Transverse colon (tissue), 4 donors: ENCODE data around the gene PODN. TPM values are rescaled to one million over a fixed set of nuclear protein-coding genes. Genes with fewer than 3 reads are reported as not detected.

Source experiments
- DNase-seq: peaks from one replicate; pipeline ENCODE4 v3.0.0-alpha.2; 2019
- H3K27ac ChIP-seq, 4 donors: fragments of 200-600 bp; sonication (generic); 2 replicates each; pipeline ENCODE4 v1.5.1; 2016 to 2018; ENCODE audit warnings: inconsistent platforms in 4 of 4
- H3K27me3 ChIP-seq: fragments of 200-600 bp; sonication (generic); 2 replicates; pipeline ENCODE4 v1.5.1; 2017; ENCODE audit warnings: inconsistent platforms
- H3K36me3 ChIP-seq, 4 donors: fragments of 200-600 bp; sonication (generic); 2 replicates each; pipeline ENCODE4 v1.5.1; 2017 to 2019; ENCODE audit warnings: inconsistent platforms in 4 of 4
- H3K4me1 ChIP-seq, 4 donors: fragments of 200-600 bp; sonication (generic); 2 replicates each; pipeline ENCODE4 v1.5.1; 2017 to 2020; ENCODE audit warnings: inconsistent platforms in 4 of 4
- H3K4me3 ChIP-seq, 4 donors: fragments of 200-600 bp; sonication (generic); 1 replicate in 1 of 4; 2 replicates in 3 of 4; pipeline versions ENCODE4 v1.5.1 to v1.6.1; 2017 to 2019; ENCODE audit warnings: inconsistent platforms in 4 of 4
- H3K9me3 ChIP-seq, 2 donors: fragments of 200-600 bp; sonication (generic); 2 replicates each; pipeline ENCODE4 v1.5.1; 2017 to 2019; ENCODE audit warnings: inconsistent platforms in 2 of 2
- CTCF ChIP-seq, 5 experiments: fragments of 200-600 bp in 3 of 5; fragments of 450-650 bp in 2 of 5; sonication (generic) in 3 of 5; IDR thresholded peaks; 1 replicate in 2 of 5; 2 replicates in 3 of 5; pipeline ENCODE4 v1.5.1; 2016 to 2017; ENCODE audit warnings: antibody characterized with exemption in 5 of 5, inconsistent platforms in 3 of 5, mild to moderate bottlenecking in 2 of 5, moderate library complexity in 1 of 5
- EP300 ChIP-seq: sonication (generic); formaldehyde crosslinking; IDR thresholded peaks from one replicate; pipeline ENCODE4 v1.6.1; 2017; ENCODE audit warnings: antibody characterized with exemption, low read depth
- POLR2A ChIP-seq: fragments of 450-650 bp; IDR thresholded peaks from one replicate; pipeline ENCODE4 v1.6.1; 2016; ENCODE audit warnings: antibody characterized with exemption, mild to moderate bottlenecking, moderate library complexity
- POLR2AphosphoS5 ChIP-seq, 3 donors: sonication (generic); formaldehyde crosslinking; IDR thresholded peaks; one replicate each; pipeline ENCODE4 v1.6.1; 2016; ENCODE audit warnings: antibody characterized with exemption in 3 of 3
- WGBS, 2 donors: methylation state at CpG; one replicate each; pipeline ENCODE4 v1.1.5; 2018; ENCODE audit warnings: low coverage in 1 of 2; 5-methylcytosine and 5-hydroxymethylcytosine counted together
- in situ Hi-C, 4 donors: fragments of 200-750 bp; cut with MboI; loops; one replicate each; pipeline versions ENCODE4 v1.15.0 to v1.15.1; 2017; ENCODE audit warnings: low sequenced_read_pairs in 3 of 4, low pct_ligation_motif_present in 1 of 4, low pct_unique_long_range_greater_than_20kb in 1 of 4
- intact Hi-C: fragments of 100-400 bp; cut with DNase I; formaldehyde crosslinking; loops from one replicate; pipeline ENCODE4 v1.15.1; 2023; ENCODE audit warnings: low total_unique reads
- total RNA-seq, 4 donors: library from RNA; depleted of rRNA; stranded (reverse); fragments of >200 nt; gene quantifications; one replicate each; pipeline ENCODE4 v1.1.0, GENCODE V29; 2016

Gene PODN
- total RNA-seq, 4 donors from 2014 or later = 29.4 to 43.6 (median 35.6) TPM

- H3K27me3 ChIP-seq = no peaks in the 10 kb centered on the region
- DNase-seq = no peak
- H3K4me3 ChIP-seq = no peak overlapping the region
- in situ Hi-C loops (no loop called here), intact Hi-C loops (no loop called here)
- H3K9me3 ChIP-seq = no peaks in the 10 kb centered on the region
- no peak for TF ChIP-seq CTCF (IDR thresholded peaks at IDR 0.05)
- no peak for TF ChIP-seq POLR2AphosphoS5 (IDR thresholded peaks at IDR 0.05)
- no peak for TF ChIP-seq EP300
- TF ChIP-seq POLR2A = no peak
- H3K4me1 ChIP-seq = peaks cover 5 to 17% (median 9%) of the 10 kb centered on the region in 4 donors
- H3K27ac ChIP-seq = no peak overlapping the region
- no peaks in the 10 kb centered on the region for H3K36me3 ChIP-seq
- 92 to 98% methylated on average over 4 to 8 of the region's 8 CpGs for WGBS, 2 donors
Observed at GRCh38 chr1:53093451-53093754, 31.4 kb downstream of the PODN start.

GRCh38 chr1:53093778-53094532 lies 31.9 kb downstream of the PODN start:
- H3K36me3 ChIP-seq = no peaks in the 10 kb centered on the region
- H3K27me3 ChIP-seq = no peaks in the 10 kb centered on the region
- no peak overlapping the region for H3K4me3 ChIP-seq
- intact Hi-C loops (no loop called here), in situ Hi-C loops (no loop called here)
- 92 to 95% methylated on average over 5 to 20 of the region's 20 CpGs for whole genome bisulfite sequencing, 2 donors
- no peaks in the 10 kb centered on the region for H3K9me3 ChIP-seq
- TF ChIP-seq POLR2A = no peak
- no peak for TF ChIP-seq POLR2AphosphoS5 (IDR thresholded peaks at IDR 0.05)
- peaks cover 5 to 17% (median 9%) of the 10 kb centered on the region in 4 donors for H3K4me1 ChIP-seq
- no peak overlapping the region for H3K27ac ChIP-seq
- no peak for DNase-seq

GRCh38 chr1:53094533-53094919 lies 32.5 kb downstream of the PODN start:
- intact Hi-C loops = no loop called here
- in situ Hi-C loops = no loop called here

GRCh38 chr1:53104289-53104913 lies 42.4 kb downstream of the PODN start:
- Histone ChIP-seq H3K4me3 (no peak overlapping the region), H3K9me3 (no peaks in the 10 kb centered on the region), H3K4me1 (peaks cover 0 to 14% (median 2%) of the 10 kb centered on the region in 4 donors), H3K27me3 (no peaks in the 10 kb centered on the region), H3K27ac (no peak overlapping the region), H3K36me3 (no peaks in the 10 kb centered on the region)
- TF ChIP-seq EP300 = no peak
- no peak for TF ChIP-seq CTCF (IDR thresholded peaks at IDR 0.05)
- TF ChIP-seq POLR2AphosphoS5 (IDR thresholded peaks at IDR 0.05) = no peak
- TF ChIP-seq POLR2A = no peak
- intact Hi-C loops (no loop called here), in situ Hi-C loops (no loop called here)
- DNase-seq = no peak
- 50 to 79% methylated on average over 5 to 8 of the region's 8 CpGs for WGBS, 2 donors

More at GRCh38 chr1:53094533-53094919, 32.5 kb downstream of the PODN start:
- no peak for TF ChIP-seq CTCF (IDR thresholded peaks at IDR 0.05)
- TF ChIP-seq POLR2AphosphoS5 (IDR thresholded peaks at IDR 0.05) = no peak
- no peak for TF ChIP-seq POLR2A
- TF ChIP-seq EP300 = no peak
- H3K9me3 ChIP-seq = no peaks in the 10 kb centered on the region
- H3K36me3 ChIP-seq = no peaks in the 10 kb centered on the region
- H3K27me3 ChIP-seq = no peaks in the 10 kb centered on the region
- H3K4me3 ChIP-seq = no peak overlapping the region
- no peak for DNase-seq
- 61% methylated on average over 11 of the region's 13 CpGs; no CpG with 5 or more reads in 1 of the 2 donors for WGBS, 2 donors
- H3K4me1 ChIP-seq = peaks cover 5 to 14% (median 8%) of the 10 kb centered on the region in 4 donors
- H3K27ac ChIP-seq = no peak overlapping the region
